HG02973 (cell line): ENCODE results near the gene NFS1.

Source experiments
- ATAC-seq: cut with Tn5 transposase; IDR thresholded peaks from one replicate; pipeline ENCODE4 v1.9.1; 2021; ENCODE audit warnings: moderate library complexity; ENCODE audit not compliant: unreplicated experiment

Gene NFS1

GRCh38 chr20:35644806-35645205, 54.3 kb downstream of the NFS1 start:
- ATAC-seq, result no peak

GRCh38 chr20:35643045-35643444, 56.1 kb downstream of the NFS1 start:
- ATAC-seq, result no peak

DNA sequence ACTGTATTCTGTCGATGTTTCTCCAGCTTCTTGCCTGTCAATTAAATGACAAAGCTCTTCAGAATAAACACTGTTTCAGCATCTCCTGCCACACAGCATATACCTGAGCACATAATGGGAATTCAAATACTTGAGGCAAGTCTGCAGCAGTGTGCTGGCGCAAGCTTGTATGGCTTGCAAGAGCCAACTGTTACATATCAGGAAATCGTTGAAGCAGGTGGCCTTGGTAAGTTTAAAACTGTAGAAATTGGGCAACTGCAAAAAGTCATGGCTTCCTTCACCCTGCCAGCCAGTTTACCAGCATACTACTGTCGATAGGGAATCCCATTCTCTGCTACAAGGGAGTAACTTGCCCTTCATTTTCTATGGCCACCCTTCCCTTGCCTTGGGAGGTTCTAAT, 57.4 kb downstream of the NFS1 start:
- no peak for ATAC-seq

- no peak for ATAC-seq
Observed at GRCh38 chr20:35640724-35641123, 58.4 kb downstream of the NFS1 start.

DNA sequence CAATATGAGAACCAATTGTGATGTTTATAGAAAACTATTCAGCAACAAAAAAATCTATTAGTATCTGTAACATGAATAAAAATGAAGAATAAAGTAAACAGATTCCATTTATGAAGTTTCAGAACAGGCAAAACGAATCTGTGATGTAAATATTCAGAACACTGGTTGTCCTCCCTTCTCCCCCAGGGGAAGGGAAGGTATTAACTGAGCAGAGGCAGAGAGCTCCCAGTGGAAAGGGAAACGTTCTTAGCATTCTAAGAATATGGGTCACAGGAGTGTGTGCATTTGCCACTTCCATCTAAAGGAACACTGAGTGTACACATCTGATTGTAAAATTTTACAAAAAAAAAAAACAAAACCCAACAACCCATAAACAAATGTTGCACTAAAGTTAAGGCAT, 60.4 kb downstream of the NFS1 start:
- ATAC-seq, result no peak

DNA sequence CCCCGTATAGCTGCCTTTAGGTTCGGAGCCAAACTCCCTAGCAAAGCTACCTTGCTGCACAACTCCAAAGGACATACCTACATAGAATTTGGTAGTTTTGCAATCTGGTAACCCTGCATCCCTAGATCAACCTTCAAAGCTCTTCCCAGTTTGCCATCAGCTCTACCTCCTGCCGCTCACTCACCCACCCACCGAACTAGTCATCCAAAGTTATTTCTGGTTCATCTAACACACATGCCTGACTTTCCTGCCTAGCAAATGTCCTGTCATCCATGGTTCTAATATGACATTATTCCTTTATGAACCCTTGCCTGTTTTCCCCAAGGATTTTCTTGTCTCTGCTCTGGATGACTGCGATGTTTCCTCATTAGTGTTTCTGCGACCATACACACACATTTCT, 61.9 kb downstream of the NFS1 start:
- ATAC-seq, result no peak

DNA sequence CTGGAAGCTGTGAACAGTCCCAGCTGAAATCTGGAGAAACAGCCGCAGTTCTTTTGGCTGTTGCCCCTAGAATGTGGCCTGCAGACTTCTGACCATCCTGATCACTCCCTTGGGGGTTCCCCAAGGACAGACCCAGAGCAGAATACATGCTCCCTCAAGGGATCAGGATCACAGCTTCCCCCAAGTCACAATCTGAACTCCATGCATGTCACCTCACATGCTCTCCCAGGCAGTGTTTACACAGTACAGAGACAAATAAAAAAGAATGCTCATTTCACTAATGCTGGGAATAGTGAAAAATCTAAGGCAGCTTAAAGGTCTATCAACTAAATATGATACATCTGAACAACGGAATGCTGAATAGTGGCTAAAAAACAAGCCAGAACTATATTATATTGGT, 63.1 kb downstream of the NFS1 start:
- no peak for ATAC-seq

DNA sequence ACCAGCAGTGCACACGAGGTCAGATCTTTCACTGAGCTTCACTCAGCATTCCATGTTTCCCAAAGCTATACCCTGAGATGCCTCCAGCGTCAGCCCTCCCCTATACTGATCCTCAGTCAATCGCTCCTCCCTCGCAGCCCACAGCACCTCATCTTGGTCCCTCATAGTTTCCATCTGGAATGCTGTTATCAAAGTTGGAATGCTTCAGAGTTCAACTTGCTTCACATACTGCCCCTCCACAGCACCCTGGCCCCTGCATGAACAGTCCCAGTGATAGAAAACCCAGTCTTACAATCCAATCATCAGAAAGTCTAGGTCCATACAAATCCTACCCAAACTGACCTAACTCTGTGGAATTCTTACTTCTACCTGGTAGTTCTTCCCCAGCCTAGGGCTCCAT, 63.5 kb downstream of the NFS1 start:
- ATAC-seq, result no peak

GRCh38 chr20:35632539-35633115, 66.5 kb downstream of the NFS1 start:
- ATAC-seq, result no peak

DNA sequence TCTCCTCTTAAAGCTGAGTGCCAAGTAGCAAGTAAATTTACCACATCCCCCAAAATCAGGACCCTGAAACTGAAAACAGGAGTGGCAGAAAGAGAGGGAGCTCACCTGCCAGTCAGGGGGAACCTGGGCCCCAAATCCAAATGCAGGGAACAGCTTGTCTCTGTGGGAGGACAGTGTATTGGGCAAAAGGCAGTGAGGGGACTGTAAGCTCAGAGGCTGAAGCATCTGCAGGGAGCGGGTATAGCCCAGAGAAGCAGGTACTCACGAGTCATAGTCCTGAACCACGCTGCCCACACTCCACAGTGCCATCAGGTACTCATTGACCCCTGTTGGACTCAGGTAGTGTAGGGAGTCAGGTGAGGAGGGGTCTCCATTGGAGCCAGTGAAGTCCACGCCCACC, 68.5 kb downstream of the NFS1 start:
- ATAC-seq, result no peak

DNA sequence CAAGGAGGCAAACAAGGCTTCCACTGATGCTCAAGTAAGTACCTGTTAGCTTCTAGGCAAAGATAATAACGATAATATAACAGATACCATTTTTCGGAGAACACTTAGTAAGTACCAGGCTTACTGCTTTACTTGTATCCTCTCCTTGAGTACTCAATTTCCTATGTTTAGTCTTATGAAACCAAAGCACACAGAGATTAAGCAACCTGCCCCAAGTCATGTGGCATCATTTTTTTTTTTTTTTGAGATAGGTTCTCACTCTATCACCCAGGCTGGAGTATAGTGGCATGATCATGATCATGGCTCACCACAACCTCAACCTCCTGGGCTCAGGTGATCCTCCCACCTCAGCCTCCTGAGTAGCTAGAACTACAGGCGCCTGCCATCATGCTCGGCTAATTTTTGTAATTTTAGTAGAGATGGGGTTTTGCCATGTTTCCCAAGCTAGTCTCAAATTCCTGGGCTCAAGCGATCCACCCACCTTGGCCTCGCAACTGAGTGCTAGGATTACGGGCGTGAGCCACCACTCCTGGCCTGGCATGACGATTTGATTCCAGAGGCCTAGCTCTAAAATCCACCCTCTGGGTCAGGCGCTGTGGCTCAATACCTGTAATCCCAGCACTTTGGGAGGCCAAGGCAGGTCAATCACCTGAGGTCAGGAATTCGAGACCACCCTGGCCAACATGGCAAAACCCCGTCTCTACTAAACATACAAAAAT, 69.6 kb downstream of the NFS1 start:
- no peak for ATAC-seq

GRCh38 chr20:35627121-35627520, 72.0 kb downstream of the NFS1 start:
- no peak for ATAC-seq

DNA sequence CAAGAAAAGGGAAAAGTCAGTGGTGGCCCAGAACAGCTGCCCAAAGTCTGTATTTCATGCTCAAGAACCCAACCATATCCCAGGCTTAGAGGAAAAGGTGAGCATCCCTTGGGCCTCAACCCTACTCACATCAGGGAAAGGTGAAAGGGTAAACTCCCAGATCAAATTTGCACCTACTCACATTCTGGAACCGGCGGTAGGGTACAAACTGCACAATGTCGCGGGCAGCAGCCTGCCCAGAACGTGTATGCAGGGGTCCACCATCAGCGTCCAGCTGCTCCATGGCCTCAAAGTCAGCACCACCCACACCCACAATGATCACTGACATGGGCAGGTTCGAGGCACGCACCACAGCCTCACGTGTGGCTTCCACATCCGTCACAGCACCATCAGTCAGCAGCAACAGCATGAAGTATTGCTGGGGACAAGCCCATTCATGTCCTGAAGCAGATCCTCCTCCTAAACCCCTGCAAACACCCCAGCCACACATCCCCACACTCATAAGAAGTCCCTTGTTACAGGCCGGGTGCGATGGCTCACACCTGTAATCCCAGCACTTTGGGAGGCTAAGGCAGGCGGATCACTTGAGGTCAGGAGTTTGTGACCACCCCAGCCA, 72.7 kb downstream of the NFS1 start:
- no peak for ATAC-seq

DNA sequence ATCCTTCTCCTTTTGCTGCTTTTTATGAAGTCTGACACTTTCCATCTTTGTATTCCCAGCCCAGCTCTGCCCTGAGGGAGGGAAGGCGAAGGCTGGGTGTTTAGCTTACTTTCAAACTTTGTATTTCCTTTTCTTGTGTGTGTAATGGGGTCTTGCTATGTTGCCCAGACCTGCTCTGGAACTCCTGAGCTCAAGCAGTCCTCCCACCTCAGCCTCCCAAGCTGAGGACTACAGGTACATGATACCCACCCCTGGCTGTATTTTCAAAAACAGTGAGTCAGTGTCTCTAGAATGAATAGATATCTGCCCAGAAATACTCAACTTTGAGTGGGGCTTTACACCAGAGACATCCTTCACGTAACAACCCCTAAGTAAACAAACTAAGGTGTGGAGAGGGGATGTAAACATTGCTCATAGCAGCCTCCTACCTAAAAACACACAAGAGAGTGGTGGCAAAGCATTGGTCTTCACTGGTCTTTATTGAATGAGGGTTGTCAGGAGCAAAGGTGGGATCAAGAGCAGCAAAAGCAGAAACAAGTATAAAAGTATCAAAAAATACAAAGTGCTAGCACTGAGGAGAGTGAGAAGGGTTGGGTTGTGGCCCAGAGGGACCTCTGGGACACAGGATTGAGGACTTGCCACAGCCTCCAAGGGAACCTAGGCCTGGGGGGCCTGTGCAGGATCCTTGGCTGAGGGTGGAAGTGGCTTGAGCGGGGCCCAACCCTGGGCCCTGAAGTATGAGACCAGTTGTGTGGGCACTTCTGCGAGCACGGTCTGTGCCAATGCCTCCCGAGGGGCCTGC, 73.4 kb downstream of the NFS1 start:
- no peak for ATAC-seq

DNA sequence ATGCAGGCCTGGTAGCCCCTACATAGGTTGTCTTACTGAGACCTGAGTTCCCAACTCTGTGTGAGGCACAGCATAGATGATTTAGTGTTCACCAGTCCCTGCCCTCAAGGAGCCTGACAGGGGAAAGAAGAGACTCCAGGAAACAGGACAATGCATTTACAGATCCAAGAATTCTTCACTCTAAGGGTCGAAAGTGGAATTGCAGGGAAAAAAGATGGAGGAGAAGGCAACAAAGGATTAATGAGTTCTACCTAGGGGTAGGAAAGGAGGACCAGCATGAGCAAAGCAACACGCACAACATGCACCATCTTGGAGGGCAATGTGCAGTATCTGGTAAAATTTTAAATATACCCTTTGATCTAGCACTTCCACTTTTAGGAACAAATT, 77.6 kb downstream of the NFS1 start:
- no peak for ATAC-seq

DNA sequence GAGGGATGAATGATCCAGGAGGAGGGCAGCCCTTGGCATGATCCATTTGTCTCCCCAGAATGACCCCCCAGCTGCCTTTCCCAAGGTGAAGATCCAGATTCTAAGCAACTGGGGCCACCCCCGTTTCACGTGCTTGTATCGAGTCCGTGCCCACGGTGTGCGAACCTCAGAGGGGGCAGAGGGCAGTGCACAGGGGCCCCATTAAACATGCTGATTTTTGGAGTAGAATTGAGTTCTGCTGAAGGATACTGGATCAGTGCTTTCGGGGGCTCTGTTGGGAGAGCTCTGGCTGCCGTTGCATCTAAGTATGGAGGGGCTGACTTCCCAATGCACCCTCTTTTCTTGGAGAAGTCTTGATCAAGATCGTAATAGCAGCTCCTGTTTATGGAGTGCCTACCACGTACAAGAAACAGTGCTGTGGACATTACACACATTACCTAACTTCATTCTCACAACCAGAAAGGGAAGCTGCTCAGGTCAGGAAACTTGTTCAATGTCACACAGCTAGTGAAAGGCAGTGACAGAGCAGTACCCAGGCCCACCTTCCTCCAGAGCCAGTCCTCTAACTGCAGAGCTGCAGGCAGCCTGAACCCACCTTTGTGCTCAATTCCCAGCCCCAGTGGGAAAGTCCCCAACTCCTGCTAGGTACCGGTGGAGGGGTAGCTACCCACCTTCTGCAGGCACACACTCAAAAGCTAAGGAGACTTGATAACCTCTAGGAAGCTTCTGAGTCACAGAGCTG, 78.2 kb downstream of the NFS1 start:
- ATAC-seq, result no peak

GRCh38 chr20:35619196-35620095, 79.7 kb downstream of the NFS1 start:
- peak; percentile 21 for ATAC-seq

GRCh38 chr20:35618263-35619131, 80.7 kb downstream of the NFS1 start:
- no peak for ATAC-seq
